ENCODE measurements around the gene IGFALS. TPM values are rescaled to one million over a fixed set of nuclear protein-coding genes. Genes with fewer than 3 reads are reported as not detected.

IGFALS gene
- total and polyA plus RNA-seq, 7 donors, result 0.46 to 2.2 (median 1.2) TPM

DNA sequence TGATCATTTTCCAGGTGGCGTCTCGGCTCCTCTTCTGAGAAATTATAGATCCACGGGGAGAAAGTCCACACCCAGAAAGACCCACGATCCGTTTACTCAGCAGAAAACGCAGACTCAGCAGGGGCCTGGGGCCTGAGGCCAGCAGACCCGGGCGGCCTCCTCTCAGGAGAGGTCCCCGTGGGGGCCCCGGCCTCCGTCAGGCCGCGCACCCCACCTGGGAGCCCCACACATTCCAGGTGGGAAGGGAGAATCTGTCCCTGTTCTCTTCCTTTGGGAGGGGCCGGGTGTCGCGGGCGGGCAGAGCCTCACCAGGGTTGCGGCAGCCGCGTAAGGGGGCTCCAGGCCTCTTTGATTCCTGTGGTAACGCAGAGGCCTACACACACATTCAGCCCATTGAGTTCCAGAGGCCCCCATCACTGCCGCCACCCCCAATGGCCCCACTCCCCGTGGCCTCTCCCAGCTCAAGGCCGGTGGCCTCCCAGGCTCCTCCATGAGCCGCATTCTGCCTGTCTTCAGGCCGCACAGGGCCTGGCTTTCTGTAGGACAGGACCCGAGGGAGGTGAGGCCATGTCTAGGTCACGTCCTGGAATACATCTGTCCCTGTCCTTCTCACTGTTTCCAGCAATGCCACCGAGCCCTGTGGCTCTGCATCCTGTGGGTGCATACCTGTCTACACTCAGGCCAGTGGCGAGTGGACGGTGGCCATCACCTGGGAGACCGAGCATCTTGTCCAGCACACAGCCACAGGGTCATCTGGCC, 1.6 kb upstream of the IGFALS start:
- DNase-seq, result no peak

DNA sequence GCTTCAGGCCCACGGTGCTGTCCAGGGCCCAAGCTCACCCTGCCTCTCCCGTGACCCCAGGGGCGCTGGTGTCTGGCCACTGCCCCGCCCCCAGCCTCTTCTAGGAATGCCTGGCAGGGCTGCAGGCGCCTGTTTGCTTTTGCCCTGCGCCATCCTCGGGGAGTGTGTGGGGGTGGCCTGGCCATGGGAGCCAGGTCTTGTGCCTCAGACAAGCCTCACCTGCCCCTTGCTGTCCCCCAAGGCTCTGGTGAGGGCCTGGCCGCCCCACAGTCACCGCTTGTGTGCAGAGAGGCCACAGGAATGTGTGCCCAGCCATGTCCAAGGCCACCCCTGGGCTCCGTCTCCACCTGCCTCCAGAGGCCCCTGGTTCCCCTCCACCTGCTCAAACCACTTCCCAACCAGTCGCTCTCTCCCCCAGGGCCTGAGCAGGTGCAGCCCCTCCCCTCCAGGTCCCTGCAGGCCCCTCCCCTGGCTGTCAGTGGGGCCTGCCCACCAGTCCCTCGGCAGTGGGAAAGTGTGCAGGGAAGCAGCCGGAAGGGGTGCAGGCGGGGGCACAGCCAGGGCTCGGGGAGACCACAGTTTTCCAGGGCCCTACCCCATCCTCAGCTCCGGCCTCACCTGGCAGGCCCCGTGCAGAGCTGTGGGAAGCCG, 841 bp upstream of the IGFALS start:
- Histone ChIP-seq H3K4me1 (no peaks in the 10 kb centered on the region), H3K4me3 (no peak overlapping the region), H3K36me3 (peaks cover 0 to 21% (median 4%) of the 10 kb centered on the region in 4 donors), H3K27me3 (no peaks in the 10 kb centered on the region), H3K27ac (no peak overlapping the region), H3K9me3 (no peaks in the 10 kb centered on the region)
- TF ChIP-seq, protein P1, sequence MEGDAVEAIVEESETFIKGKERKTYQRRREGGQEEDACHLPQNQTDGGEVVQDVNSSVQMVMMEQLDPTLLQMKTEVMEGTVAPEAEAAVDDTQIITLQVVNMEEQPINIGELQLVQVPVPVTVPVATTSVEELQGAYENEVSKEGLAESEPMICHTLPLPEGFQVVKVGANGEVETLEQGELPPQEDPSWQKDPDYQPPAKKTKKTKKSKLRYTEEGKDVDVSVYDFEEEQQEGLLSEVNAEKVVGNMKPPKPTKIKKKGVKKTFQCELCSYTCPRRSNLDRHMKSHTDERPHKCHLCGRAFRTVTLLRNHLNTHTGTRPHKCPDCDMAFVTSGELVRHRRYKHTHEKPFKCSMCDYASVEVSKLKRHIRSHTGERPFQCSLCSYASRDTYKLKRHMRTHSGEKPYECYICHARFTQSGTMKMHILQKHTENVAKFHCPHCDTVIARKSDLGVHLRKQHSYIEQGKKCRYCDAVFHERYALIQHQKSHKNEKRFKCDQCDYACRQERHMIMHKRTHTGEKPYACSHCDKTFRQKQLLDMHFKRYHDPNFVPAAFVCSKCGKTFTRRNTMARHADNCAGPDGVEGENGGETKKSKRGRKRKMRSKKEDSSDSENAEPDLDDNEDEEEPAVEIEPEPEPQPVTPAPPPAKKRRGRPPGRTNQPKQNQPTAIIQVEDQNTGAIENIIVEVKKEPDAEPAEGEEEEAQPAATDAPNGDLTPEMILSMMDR (IDR thresholded peaks at IDR 0.05), result no peak
- TF ChIP-seq EP300 (IDR thresholded peaks at IDR 0.05) (no peak), POLR2A (IDR thresholded peaks at IDR 0.05) (no peak), POLR2AphosphoS5 (IDR thresholded peaks at IDR 0.05) (no peak)
- intact Hi-C loops (cut with DNase I), result no loop called here
- peak; percentile 62 for DNase-seq
- WGBS, 2 donors, result 31 to 63% methylated on average over 18 of the region's 18 CpGs

More for the DNA sequence above, 1.6 kb upstream of the IGFALS start:
- peaks cover 0 to 15% (median 0%) of the 10 kb centered on the region in 4 donors for H3K36me3 ChIP-seq
- H3K27ac ChIP-seq, result no peak overlapping the region
- H3K27me3 ChIP-seq, result no peaks in the 10 kb centered on the region
- no peak overlapping the region for H3K4me3 ChIP-seq
- H3K4me1 ChIP-seq, result no peaks in the 10 kb centered on the region
- H3K9me3 ChIP-seq, result no peaks in the 10 kb centered on the region
- 83 to 85% methylated on average over 32 of the region's 32 CpGs for WGBS, 2 donors
- intact Hi-C loops (cut with DNase I), result no loop called here
- TF ChIP-seq, protein P1 (IDR thresholded peaks at IDR 0.05), result no peak
- TF ChIP-seq POLR2AphosphoS5 (IDR thresholded peaks at IDR 0.05), result no peak
- TF ChIP-seq POLR2A (IDR thresholded peaks at IDR 0.05), result no peak
- no peak for TF ChIP-seq EP300 (IDR thresholded peaks at IDR 0.05)

DNA sequence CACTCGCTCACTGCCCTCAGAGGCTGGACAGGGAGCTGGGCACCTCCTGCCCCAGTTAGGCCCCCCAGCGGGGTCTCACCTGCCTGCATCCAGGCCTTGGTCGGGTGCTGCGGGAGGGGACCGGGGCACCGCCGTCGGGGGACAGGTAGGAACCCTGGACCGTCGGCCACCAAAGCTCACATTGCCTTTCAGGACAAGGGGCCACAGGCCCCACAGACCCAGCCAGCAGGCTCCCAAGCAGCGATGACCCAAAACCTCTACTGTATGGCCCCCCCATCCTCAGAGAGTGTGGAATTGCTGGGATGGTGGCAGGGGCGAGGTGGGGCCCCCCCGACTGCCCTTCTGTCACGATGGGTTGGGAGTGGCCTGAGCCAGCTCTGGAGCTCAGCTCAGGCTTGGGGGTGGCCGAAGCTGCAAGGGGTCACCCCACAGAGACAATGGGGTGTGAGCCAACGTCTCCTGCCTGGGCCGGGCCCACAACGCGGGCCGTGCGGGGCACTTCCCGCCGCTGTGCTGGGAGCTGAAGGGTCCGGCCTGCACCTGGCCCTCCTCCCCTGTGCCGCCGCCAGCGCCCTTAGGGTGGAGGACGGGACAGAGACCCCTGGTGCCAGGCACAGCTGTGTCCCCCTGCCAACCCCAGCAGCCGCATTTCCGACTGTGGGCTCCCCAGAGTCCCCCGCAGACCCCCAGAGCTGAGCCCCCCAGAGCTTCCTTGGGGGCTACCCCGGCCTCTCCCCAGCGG, 498 bp downstream of the IGFALS start:
- no peak overlapping the region for H3K4me3 ChIP-seq
- H3K36me3 ChIP-seq, result peaks cover 0 to 34% (median 15%) of the 10 kb centered on the region in 4 donors
- 78 to 88% methylated on average over 33 of the region's 33 CpGs for WGBS, 2 donors
- H3K27ac ChIP-seq, result no peak overlapping the region
- no peaks in the 10 kb centered on the region for H3K4me1 ChIP-seq
- intact Hi-C loops (cut with DNase I), result no loop called here
- H3K9me3 ChIP-seq, result no peaks in the 10 kb centered on the region
- H3K27me3 ChIP-seq, result no peaks in the 10 kb centered on the region
- TF ChIP-seq POLR2AphosphoS5 (IDR thresholded peaks at IDR 0.05) (no peak), POLR2A (IDR thresholded peaks at IDR 0.05) (no peak), EP300 (IDR thresholded peaks at IDR 0.05) (no peak)
- TF ChIP-seq, protein P1 (IDR thresholded peaks at IDR 0.05), result no peak
- no peak for DNase-seq

DNA sequence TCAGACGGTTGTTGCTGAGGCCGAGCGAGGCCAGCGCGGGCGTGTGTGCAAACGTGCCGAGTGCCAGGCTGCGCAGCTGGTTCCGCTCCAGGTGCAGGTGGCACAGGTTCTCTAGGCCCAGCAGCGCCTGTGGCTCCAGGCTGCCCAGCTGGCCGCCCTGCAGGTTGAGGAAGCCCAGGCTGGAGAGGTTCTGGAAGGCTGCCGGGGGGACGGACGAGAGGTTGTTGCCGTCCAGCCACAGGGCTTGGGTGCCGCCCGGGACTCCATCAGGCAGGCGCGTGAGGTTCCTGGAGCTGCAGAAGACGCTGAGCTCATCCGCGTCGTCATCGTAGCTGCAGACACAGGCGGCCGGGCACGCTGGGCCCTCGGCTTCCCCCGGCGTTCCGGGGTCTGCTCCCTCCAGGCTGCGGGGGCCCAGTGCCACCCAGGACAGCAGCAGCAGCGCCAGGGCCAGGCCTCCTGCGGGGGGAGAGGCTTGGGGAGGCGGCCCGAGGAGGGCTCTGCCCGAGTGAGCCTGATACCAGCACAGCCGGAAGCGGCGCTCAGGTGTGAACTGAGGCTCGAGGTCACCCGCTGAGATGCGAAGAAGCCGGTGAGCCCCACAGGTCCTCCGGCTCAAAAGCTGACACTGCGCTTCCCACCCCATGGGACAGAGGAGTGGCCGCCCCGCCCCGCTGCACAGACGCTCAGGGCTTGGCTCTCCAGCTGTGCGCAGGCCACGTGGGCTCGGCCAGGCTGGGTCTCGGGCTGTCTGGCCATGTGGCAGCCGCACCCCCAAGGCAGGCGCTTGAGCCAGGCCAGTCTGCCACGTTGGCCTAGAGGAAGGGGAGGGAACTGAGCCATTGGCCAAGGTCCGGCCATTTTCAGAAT, 1.3 kb downstream of the IGFALS start:
- Histone ChIP-seq H3K4me1 (no peaks in the 10 kb centered on the region), H3K27ac (no peak overlapping the region), H3K27me3 (no peaks in the 10 kb centered on the region), H3K4me3 (no peak overlapping the region), H3K9me3 (no peaks in the 10 kb centered on the region), H3K36me3 (peaks cover 0 to 43% (median 22%) of the 10 kb centered on the region in 4 donors)
- intact Hi-C loops (cut with DNase I), result no loop called here
- WGBS, 2 donors, result 84 to 88% methylated on average over 59 of the region's 59 CpGs
- DNase-seq, result peak; percentile 61
- TF ChIP-seq EP300 (IDR thresholded peaks at IDR 0.05) (no peak), POLR2AphosphoS5 (IDR thresholded peaks at IDR 0.05) (no peak)
- TF ChIP-seq, protein P1 (IDR thresholded peaks at IDR 0.05), result no peak

Measured in sigmoid colon (tissue), 7 donors.